Measurements from ENCODE around the gene TAC4.

The TAC4 gene

GRCh38 chr17:49873926-49874325 is 26.1 kb upstream of the TAC4 start:
- in situ Hi-C loops (cut with HindIII; ENCODE audit: low sequenced_read_pairs) = no loop called here

DNA sequence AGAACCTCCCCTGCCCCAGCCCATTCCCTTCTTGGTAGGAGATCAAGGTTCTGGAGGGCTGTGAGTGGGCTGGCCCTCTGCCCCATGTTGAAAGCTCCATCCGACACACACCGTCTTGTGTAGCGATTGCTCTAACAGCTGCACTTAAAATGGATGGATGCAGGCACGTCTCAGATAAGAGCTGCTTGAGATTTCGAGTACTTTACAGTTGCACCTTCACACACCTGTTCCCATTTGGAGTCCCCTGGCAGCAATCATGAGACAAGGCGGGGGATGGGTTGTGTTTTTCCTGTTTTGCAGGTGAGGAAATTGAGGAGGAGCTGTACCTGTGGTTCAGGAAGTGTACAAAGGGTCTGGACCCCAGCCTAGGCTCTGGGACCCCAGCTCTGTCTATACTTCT is 25.6 kb upstream of the TAC4 start:
- in situ Hi-C loops (cut with HindIII; ENCODE audit: low sequenced_read_pairs) = no loop called here

DNA sequence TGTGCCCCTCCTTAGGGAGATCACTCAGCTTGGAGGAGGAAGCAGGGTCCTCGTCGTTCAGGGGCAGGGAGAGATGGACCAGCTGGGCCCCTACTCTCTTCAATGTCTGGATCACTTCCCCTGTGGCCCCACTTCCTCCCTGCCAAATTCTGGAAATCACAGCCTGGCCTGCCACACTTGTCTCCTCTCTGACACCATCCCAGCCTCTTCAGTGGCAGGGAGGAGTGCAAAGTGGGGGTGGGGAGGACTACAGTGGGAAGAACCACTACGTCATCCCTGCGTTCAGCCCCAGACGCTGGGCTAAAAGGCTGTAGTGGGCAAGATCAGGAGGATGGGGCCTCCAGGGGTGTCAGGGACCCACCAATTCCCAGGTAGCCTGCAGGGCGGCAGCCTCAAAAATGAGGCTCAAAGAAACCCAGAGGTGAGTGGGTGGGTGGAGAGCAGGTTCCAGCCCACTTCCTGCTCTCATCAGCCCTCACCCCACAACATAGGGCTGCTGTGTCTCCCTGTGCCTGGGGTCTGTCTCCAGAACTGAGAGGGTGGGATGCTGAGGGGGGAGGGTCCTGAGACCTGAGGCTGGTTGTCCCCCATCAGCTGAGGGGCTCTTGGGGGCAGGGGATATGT is 25.0 kb upstream of the TAC4 start:
- in situ Hi-C loops (cut with HindIII; ENCODE audit: low sequenced_read_pairs) = no loop called here

DNA sequence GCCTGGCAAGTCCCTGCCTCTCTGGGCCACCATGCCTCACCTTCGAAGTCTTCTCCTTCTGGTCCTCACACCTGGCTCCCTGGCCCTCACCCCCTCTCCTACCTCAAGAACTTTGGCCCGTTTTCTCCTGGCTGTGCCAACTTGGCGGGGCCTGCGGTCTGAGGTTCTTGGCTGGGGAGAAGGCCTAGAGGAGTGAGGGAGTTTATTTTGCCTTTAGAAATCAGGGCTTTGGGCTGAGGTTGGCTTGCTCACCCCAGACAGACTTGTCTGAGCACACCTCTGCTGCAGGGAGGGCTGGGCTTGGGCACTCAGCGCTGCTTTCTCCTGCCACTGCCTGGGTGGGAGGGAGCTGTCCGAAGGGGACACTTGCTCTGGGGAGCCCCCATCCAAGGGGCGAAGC is 23.3 kb upstream of the TAC4 start:
- in situ Hi-C loops (cut with HindIII; ENCODE audit: low sequenced_read_pairs) = no loop called here

DNA sequence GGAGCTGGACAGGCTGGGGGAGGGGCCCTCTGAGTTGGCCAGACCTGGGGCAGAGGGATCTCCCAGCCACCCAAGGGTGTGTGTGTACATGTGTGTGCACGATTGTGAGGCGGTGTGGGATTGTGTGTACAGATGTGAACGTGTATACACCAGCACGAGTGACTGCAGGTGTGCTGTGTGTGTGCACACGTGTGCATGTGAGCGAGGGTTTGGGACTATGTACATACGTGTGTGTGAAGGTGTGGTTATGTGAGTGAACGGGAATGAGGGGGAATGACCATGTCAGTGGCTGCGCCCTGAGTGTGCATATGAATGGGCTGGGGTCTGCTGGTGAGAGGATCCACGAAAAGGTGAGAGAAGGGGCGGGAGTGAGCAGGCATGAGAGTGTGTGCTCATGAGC is 22.4 kb upstream of the TAC4 start:
- in situ Hi-C loops (cut with HindIII; ENCODE audit: low sequenced_read_pairs) = no loop called here

DNA sequence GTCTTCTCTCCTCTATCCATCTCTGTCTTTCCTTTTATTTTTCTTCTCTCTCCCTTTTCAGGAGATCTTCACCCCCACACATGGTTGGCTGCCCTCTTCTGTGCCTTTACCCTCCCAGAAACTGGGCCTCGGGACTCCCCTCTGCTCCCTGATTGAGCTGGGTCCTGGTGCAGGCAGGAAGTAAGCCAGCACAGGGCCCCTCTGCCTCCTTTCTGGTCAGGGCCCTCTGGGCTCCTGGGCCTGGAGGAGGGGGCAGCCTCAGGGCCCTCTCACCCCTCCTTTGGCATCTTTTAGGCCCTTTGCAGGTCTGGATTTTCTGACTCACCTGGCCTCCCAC is 21.1 kb upstream of the TAC4 start:
- in situ Hi-C loops (cut with HindIII; ENCODE audit: low sequenced_read_pairs) = no loop called here

DNA sequence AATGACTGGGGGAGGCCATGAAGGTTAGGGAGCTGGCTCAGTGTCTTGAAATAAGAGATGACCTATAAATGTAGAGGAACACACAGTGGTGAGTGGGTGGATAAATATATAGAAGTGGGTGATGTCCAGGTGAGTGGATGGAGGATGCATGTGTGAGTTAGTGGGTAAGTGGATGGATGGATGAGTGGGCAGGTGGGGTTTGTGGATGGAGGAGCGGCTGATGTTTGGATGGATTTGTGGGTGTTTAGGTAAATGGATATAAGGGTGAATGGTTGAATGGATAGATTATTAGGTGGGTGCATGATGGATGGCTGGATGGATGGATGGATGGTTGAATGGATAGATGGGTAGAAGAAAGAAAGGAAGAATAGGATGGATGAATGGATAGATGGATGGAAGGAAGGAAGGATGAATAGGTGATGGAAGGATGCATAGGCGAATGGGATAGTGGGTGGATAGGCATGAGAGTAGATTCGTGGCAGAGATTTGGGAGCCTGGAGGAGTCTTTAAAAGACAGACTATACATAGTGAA is 19.1 kb upstream of the TAC4 start:
- in situ Hi-C loops (cut with HindIII; ENCODE audit: low sequenced_read_pairs) = no loop called here

GRCh38 chr17:49866019-49866380 is 18.1 kb upstream of the TAC4 start:
- in situ Hi-C loops (cut with HindIII; ENCODE audit: low sequenced_read_pairs) = no loop called here

DNA sequence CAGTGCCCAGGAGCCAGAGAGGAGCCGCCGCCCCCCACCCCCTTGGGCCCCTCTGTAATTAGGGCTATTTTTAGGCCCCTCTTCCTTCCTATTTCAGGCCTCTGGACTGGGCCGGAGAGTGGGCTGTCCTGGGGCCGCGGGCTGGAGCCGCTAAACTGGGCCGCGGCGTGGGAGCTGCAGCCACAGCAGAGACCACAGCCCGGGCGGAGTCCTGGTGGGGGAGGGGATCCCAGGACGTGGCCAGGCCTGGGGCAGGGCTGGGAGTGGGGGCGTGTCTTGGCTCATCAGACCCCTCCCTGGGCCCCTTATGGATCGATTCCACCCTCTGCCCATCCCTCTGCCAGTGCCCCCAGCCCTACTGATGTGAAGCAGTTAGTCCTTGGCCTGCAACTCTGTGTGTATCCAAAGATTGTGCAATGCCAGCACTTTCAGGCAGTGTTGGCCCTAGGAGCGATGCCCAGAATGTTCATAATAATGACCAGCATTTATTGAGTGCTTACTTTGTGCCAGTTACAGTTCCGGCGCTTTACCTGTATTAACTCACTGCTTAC is 15.0 kb upstream of the TAC4 start:
- in situ Hi-C loops (cut with HindIII; ENCODE audit: low sequenced_read_pairs) = no loop called here

DNA sequence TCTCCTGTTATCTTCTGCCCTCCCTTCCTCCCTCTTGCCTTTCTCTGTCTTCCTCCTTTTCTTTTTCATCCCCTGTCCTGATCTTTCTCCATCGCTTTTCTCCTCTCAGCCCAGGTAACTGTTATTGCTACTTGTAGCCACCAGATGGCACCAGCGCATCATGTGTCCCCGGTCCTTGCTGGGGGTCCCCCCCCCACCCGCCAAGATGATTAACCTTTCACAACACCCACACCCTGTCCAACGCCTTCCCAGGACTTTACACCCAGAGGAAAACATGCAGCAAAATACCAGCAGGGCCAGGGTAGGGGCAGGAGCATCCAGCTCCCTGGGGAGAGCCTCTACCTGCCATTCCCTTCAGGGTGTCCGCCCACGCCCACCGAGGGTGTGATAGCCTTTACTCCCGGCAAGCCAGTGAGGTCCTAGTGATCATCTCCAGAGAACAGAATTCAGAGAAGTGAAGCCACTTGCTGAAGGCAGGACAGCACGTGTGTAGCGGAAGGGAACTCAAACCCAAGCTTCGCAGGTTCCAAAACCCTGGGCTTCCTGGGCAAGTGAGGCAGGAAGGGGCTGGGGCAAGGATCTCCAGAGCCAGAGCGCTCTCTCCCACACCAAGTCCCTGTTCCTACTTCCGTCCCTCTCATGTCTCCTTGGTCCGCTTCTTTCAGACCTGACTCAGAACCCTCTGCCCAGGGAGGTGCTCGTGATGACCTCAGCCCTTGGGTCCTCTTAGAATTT is 13.4 kb upstream of the TAC4 start:
- in situ Hi-C loops (cut with HindIII; ENCODE audit: low sequenced_read_pairs) = no loop called here

DNA sequence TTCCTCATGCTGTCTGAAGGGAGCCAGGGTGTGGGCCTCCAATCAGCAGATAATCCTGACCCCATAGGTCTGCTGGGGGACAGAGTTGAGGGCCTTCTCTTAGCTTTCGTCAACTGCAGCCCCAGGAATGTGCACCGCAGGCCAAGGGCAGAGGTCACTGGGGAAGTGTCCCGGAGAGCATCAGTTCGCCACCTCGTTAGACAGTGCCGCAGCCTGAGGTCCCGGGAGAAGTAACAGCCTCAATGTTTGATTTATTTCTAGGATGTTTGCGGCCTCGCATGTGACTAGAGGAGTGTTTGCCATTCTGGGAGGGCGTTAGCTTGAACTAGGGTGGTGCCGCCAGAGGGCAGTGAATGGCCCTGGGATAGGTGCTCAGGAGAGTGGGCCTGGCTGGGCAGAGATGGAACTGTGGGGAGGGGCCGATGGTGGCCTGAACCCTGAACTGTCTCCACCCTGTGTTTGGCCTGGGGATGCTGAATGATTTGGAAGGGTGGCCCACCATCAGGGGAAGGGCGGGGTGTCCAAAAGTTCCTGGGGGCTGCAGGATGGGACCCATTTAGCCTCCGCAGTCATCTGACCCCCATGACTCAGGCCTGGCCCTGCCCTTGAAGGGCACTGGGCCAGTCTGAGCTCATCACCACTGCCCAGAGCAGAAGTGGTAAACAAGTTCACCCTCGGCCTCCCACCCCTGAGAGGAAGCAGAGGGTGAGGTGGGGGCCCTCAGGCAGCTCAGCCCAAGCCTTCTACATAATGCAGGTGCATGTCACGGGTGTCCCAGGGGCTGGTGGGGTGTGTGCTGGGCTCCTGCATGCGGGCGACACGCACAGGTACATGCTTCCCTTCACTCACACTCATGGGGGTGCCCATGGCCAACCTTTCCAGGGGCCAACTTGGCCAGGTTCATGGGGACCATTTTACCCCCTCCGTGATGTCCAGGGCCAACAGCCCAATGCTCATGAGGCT is 12.4 kb upstream of the TAC4 start:
- in situ Hi-C loops (cut with HindIII; ENCODE audit: low sequenced_read_pairs) = no loop called here

DNA sequence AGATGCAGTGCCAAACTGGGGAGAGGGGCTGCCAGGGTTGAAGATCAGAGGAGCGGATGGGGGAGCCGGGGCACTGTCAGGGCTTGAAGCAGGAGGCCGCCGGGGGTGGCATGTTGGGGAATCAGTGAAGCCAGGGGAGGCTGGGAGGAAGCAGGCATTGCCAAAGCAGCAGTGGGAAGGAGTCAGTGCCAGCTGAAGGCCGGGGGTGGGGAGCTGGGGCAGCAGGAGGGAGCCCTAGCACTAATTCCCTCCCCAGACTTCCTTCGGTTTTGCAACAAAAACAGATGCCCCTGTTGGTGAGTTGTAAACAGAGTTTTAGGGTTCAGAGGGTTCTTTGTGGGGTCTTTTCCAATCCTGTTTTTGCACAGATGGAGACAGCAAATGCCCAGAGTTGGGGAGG is 10.9 kb upstream of the TAC4 start:
- in situ Hi-C loops (cut with HindIII; ENCODE audit: low sequenced_read_pairs) = no loop called here

DNA sequence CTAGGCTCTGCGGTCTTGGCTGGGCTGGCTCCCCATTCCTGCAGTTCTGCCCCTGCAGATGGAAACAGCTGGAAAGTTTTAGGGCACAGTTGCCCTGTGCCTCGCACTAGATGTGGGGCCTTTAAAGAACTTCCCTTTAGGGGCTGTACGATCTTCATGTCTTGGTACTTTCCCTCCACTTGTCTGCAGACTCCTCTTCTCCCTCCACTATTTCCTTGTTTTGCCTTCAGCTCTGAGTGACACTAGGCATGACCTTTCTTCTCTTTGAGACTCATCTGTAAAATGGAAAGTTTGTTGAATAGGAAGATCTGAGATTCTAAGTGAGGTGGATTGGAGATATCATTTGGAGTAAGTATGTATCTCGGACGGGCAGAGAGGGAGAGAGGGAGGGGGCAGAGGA is 6.3 kb upstream of the TAC4 start:
- in situ Hi-C loops (cut with HindIII; ENCODE audit: low sequenced_read_pairs) = no loop called here

DNA sequence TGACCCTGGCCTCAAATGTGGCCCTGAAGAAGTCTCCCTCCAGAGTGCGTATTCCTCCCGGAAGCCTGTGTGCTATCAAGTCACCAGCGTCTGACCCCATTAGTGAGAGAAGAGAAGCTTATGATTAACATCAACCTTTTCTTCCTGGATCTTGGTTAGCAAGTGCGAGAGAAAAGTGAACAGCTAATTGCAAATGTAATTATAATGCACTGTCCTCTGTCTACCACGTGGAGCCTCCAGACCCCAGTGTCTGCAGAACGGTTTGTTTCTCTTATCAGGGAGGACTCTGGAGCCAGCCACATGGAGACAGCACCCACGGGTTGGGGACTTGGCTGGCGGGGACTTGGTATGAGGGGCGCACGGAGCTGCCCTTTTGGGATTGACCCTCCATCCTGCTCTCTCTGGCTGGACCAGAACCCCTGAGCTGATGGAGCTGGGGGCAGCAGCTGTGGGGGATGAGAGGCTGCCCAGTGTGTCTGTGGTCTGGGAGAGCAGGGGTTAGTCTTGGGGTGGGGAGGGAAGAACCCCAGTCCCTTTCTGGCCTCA is 5.7 kb upstream of the TAC4 start:
- in situ Hi-C loops (cut with HindIII; ENCODE audit: low sequenced_read_pairs) = no loop called here

DNA sequence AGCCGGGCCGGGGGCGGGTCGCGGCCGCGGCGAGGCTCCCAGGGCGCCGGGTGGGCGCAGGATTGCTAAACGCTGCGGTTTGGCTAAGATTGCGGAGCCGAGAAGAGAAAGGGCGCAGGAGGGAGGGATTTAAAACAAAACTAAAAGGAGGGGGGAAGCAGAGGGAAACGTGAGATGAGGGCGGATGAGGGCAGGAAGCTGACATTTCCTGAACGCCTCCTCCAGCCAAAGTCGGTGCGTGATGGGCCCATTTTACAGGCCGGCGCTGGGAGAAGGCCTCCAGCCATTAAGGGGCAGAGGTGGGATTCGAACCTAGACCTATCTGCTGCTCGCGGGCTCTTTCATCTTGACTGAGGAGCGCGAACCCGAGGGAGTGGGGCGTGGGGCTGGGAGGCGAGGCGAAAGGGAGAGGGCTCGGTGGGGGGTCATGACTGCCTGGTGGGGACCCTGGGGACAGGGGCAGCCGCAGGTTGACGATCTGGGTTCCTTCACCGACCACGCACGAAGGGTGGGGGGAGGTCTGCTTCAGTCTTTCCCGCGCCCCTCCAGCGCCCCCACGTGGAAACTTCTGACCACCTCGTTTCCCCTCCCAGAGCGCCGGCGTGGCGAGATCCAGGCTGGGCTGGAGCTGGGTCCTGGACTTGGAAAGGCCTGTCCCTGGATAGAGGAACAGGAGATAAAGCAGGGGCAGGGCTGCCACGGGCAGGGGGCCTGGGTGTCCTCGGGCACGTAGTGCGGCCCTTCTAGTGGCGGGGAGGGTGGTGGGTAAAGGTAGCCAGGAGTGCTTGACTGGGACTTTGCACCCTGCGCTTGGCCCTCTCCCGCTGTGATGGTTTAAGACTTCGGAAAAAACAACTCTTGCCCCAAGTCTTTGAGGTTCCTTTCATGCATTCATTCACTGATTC is 3.8 kb upstream of the TAC4 start:
- in situ Hi-C loops (cut with HindIII; ENCODE audit: low sequenced_read_pairs) = no loop called here

GRCh38 chr17:49850772-49851386 is 3.0 kb upstream of the TAC4 start:
- in situ Hi-C loops (cut with HindIII; ENCODE audit: low sequenced_read_pairs) = no loop called here

DNA sequence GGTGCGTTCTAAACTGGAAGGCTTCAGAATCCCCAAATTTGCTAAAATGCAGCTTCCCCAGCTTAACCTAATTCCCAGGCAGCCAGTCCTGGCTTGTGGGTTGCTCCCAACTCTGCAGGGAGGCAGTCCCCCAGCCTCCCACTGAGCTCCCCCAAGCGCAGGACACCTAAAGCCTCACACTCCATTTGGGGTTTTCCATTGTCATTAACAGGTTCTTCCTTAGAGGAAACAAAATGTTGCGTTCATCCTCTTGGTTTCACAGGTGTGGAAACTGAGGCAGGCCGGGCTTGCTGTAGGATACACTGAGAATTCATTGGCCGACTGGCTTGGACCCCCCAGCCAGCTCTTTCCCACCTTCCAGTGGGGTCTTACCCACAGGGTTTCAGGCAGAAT is 2.3 kb upstream of the TAC4 start:
- in situ Hi-C loops (cut with HindIII; ENCODE audit: low sequenced_read_pairs) = no loop called here

DNA sequence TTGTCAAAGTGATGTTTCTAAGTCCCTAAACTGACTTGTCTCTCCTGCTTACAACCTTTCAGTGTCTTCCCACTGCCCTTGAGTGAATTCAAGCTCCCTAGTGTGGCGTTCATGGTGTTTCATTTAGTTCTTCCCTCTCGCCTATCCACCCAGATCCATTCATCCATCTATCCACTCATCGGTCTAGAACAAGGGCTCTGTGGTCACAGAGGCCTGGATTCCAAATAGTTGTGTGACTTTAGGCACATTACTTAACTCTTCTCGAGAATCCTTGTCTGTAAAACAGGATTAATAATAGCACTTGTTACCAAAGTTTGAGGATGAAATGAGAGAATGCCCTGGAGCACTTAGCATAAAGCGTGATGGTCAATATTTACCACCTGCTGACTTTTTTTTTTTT is 870 bp upstream of the TAC4 start:
- in situ Hi-C loops (cut with HindIII; ENCODE audit: low sequenced_read_pairs) = no loop called here

DNA sequence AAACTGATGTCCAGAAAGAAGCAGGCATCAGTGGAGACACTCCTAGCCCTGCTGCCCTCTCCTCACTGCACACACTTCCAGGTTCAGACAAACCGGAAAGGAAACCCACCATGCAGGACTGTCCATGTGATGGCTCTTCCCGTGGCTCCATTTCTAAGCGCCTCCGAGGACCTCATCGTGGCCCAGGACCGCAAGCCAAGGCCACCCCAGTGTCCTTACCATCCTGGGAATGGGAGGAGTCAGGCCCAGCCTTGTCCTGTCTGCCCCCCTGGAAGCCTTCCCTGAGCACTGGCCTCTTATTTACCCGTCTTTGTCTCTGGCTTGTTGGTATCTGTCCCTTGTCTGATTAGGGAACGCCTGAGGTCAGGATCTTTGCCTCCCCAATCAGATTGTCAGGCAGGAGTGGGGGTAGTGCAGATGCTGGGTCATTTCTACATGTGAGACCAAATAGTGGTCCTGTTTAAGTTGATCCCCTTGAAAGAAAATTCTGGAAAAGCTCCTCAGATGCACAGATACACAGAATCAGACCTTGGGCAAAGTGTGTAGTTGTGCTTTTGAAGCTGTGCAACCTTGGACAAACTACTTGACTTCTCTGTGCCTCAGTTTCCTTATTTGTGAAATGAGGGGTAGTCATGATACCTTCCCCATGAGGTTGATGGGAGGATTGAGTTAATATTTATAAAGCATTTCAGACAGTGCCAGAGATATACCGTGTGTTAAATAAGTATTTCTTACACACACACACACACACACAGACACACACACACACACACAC is 744 bp downstream of the TAC4 start:
- in situ Hi-C loops (cut with HindIII; ENCODE audit: low sequenced_read_pairs) = no loop called here

Measured in DLD1 (cell line).